Prostate gland (tissue), 2 donors: ENCODE data around the gene MEX3D.

Experiments
- POLR2A ChIP-seq: fragments of 450-650 bp; IDR thresholded peaks from one replicate; pipeline ENCODE4 v1.6.1; 2016; ENCODE audit warnings: antibody characterized with exemption, mild to moderate bottlenecking
- TF ChIP-seq, protein P1 (sequence below), 4 experiments: fragments of 200-600 bp in 2 of 4; fragments of 450-650 bp in 2 of 4; sonication (generic) in 2 of 4; IDR thresholded peaks; 1 replicate in 3 of 4; 2 replicates in 1 of 4; pipeline ENCODE4 v1.5.1; 2016 to 2019; ENCODE audit warnings: antibody characterized with exemption in 4 of 4, mild to moderate bottlenecking in 2 of 4, moderate library complexity in 2 of 4

DNA sequence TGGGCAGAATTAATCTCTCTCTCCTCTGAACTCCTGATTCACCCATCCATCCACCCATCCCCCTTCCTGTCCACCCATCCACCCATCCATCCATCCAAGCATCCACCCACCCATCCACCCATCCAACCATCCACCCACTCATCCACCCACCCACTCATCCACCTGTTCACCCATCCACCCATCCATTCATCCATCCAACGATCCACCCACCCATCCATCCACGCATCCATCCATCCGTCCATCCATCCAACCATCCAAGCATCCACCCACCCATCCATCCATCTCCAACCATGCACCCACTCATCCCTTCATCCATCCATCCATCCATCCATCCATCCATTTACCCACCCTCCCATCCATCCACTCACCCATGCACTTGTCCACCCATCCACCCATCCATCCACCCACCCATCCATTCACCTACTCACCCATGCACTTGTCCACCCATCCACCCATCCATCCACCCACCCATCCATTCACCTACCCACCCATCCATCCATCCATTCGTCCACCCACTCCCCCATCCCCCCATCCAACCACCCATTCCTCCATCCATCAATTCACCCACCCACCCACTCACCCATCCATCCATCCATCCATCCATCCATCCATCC, 18.7 kb downstream of the MEX3D start:
- TF ChIP-seq, protein P1, sequence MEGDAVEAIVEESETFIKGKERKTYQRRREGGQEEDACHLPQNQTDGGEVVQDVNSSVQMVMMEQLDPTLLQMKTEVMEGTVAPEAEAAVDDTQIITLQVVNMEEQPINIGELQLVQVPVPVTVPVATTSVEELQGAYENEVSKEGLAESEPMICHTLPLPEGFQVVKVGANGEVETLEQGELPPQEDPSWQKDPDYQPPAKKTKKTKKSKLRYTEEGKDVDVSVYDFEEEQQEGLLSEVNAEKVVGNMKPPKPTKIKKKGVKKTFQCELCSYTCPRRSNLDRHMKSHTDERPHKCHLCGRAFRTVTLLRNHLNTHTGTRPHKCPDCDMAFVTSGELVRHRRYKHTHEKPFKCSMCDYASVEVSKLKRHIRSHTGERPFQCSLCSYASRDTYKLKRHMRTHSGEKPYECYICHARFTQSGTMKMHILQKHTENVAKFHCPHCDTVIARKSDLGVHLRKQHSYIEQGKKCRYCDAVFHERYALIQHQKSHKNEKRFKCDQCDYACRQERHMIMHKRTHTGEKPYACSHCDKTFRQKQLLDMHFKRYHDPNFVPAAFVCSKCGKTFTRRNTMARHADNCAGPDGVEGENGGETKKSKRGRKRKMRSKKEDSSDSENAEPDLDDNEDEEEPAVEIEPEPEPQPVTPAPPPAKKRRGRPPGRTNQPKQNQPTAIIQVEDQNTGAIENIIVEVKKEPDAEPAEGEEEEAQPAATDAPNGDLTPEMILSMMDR (IDR thresholded peaks at IDR 0.05): no peak
- no peak for TF ChIP-seq POLR2A
